SW480 (cell line): Measurements from ENCODE around the gene EPB41.
A peak's percentile ranks its signal among the peaks of the same experiment; 100 is the strongest.
"Not testable (repeated sequence)": the region's sequence is repeated elsewhere in the genome, so short reads cannot be mapped to it uniquely, and the experiment has no call there.

Source experiments
- DNase-seq: peaks from one replicate; pipeline ENCODE4 v3.0.0-alpha.2; 2016; ENCODE audit warnings: low spot score

Gene EPB41

DNA sequence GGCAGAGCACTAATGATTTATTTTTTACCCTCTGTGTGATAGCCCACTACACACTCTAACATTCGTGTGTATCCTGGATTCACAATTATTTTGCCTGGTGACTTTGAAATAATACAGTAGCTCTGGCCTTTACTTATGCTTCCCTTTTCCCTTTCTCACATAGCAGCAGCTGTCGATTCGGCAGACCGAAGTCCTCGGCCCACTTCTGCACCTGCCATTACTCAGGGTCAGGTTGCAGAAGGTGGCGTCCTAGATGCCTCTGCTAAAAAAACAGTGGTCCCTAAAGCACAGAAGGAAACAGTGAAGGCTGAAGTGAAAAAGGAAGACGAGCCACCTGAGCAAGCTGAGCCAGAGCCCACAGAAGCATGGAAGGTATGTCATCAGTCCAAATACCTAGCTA lies 138.6 kb downstream of the EPB41 start:
- no peak for DNase-seq

DNA sequence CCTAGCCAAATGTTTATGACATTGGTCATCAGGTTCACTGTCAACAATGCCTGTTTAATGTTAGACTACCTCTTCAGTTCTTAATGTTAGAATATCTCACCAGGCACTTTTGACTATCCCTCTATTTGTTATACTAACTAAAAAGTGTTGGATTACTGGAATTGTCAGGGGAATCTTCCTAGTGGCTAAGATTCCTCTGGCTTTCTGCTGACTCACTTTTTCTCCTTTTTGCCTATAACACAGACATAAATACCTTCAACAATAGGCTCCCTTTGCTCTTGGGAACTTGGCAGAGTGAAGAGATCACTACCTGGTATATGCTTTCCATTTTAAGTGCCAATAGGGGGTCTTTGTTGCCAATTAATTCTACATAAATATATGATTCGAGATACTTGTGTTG lies 140.8 kb downstream of the EPB41 start:
- DNase-seq: no peak

DNA sequence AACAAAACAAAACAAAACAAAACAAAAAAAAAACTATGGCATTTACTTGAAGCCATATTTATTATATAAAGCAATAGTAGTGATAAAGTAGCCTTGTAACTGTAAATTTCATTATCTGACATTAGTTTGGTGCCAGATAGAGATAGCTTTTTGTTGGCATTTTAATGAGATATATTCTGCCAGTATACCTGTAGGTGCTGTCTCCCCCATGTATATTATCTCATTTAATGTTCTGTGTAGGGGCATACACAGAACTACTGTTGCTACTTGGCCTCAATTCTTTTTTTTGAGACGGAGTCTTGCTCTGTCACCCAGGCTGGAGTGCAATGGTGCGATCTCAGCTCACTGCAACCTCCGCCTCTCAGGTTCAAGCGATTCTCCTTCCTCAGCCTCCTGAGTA lies 141.9 kb downstream of the EPB41 start:
- no peak for DNase-seq

DNA sequence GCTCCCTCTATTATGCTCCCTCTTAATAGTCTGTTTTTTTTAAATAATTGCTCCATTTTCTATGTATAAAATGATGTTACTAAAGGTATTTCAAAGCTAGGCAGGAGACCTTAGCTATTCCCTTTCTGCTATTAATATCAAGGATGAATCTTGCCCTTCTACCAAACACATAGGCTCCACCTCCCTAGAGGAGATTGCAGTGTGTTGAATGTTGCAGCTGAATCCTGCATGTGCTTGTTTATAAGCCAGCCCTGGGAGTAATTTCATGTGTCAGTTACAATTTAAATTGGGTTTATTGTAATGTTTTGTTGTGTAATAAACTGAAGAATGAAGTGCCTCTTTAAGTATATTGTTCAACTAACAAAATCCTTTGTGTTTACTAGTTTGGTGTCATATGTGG lies 143.3 kb downstream of the EPB41 start:
- no peak for DNase-seq

DNA sequence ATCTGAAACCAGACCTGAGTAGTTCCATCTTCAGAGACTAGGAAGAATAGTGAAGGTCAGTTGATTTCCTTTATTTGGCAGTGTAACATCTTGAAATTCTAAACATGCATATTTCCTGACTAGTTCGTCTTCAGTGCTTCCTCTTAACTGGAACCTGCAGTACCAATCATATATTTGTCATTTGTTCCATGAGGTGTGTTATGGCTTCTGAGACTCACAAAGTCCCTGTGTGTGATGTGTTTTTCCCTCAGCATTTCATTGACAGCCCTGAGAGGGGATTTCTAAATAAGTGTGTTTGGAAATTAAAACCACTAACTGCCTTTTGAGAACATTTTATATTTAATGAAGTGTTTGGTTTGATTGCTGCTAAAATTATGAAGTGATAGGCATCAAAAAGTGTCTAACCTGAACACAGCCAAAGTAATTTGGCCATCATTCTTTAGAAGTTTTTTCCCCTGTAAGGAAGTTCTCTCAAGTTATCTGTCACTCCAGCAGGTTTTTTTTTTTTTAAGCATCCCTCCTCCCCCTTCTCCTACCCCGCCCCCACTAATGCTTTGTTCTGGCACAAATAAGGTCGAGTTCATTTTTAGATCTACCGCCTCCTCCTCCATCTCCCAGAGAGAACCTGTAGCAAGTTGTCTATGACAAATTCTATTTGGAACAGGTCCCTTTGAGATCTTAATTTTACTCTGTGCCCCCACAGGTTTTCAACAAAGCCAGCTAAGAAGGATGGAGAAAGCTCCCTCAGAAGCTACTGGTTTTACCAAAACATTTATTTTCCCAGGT lies 148.0 kb downstream of the EPB41 start:
- no peak for DNase-seq

DNA sequence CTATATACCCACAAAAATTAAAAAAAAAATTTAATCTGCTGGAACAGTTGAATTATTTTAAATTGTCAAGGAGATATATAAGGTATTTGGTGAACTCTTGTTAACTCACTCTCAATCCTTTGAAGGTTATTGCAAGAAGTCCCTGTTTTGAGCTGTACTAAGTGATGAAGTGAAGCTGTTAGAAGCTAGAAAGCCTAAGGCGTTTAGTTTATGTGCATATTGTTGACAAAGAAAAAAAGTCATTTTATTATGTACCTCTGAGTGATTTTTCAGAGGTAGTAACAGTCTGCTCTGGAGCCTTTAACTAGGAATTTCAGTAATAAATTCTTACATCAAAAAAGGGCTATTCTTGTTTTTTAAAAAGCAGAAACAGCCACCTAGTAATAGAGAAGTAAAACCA lies 149.7 kb downstream of the EPB41 start:
- DNase-seq: no peak

DNA sequence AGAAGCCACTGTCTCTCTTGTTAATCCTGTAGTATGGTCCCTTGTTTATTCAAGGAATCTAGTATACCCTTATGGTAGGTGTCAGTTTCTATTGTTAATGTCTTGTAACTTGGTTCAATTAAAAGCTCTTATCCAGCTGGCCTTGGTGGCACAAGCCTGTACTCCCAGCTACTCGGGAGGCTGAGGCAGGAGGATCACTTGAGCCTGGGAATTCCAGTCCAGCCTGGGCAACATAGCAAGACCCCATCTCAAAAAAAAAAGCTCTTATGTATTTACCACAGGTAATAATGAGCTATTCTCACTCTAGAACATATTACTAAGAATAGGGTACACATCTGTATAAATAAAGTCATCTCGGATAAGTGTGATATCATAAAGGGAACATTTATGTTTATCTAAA lies 162.8 kb downstream of the EPB41 start:
- no peak for DNase-seq

DNA sequence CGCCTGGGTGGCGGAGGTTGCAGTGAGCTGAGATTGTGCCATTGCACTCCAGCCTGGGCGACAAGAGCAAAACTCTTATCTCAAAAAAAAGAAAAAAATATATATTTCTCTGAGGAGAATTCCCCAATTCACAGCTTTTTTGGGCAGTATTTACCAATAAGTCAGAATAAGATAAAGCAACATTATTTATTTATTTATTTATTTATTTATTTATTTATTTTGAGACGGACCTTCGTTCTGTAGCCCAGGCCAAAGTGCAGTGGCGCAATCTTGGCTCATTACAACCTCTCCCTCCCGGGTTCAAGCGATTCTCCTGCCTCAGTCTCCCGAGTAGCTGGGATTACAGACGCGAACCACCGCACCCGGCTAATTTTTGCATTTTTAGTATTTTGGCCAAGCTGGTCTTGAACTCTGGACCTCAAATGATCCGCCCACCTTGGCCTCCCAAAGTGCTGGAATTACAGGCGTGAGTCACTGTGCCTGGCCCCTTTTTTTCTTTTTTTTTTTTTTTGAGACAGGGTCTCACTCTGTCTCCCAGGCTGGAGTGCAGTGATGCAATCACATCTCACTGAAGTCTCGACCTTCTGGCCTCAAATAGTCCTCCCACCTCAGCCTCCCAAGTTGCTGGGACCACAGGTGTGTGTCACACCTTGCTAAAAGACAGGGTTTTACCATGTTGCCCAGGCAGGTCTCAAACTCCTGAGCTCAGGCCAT lies 165.7 kb downstream of the EPB41 start:
- not testable (repeated sequence) for DNase-seq

DNA sequence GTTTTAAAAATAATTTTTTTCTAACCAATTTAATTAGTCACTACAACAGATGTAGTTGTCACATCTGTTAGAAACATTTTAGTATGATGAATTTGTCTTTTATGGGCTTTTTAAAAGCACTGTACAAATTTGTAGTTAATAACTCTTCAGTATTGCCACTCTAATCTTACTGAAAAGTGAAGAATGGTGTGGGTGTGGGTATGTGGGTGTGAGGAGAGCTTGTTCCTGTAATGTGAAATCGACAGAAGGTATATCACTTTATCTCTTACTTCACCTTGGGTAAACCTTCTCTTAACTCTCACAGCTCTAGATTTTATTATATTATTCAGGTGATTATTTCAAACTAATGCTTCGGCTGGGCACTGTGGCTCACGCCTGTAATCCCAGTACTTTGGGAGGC lies 166.8 kb downstream of the EPB41 start:
- DNase-seq: no peak

DNA sequence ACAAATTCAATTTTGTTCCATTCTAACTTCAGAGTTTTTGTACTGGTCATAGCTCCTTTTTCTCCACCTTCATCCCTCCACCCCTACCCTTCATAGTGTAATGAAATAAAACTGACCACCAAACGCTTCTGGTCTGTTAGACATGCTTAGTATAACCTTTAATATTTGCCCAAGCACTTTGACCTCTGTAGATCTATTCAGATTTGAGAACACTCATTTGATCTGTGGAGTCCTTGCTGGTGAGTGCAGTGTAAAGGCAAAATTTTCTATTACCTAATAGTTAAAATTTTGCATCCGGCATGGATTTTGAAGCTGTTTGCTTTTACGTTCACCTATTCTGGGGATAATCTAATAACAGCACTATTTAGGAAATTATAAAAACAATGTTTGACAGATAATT lies 168.2 kb downstream of the EPB41 start:
- no peak for DNase-seq

DNA sequence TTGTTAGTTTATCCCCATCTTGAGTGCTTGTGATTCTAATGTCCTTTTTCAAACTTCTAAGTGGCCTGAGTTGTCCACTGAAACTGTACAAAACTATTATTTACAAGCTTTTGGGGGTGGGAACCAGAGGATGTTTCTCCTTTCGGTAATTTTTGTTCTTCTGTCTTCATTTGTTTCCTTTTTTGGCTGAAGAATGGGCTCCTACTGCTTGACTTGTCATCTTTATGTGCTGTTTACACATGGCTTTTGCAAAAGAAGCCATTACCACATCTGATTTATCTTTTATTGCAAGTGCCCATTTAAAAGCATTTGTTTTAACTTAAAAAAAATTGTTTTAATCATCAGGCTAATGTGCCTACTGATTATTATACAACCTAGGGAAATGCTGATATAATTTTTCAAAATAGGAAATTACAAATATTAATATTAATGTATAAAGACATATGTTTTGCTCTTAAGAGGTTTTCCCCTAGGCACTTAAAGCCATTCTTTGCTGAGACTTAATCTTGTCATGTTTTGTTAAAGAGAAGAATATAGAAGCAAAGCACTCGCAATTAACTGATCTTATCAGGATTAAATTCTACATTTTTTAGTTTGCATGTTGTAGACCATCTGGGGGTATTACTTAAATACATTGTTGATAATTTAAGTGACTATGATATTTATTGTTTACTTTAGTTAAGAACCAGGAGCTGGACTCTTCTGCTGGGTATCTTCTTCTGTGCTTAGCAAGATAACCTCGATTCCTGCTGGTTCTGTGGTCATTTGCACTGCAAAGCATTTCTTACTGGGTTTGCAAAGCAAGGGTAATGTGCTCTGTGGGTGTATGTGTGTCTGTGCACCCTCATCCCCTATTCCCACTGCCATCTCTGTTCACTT lies 169.2 kb downstream of the EPB41 start:
- no peak for DNase-seq

DNA sequence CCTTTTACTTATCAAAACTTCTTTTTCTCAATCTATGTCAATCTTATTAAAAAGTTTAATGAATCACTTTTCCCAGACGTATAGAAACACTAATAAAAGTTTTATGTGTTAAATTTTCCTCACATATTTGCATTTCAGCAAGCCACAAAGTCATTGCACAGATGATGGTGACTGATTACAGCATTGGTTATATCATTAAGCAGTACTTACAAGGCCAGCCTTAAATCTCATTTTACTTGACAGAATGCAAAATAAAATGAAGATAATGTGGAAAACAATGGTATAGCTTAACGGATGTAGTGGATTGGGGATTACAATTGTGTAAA lies 169.8 kb downstream of the EPB41 start:
- no peak for DNase-seq

DNA sequence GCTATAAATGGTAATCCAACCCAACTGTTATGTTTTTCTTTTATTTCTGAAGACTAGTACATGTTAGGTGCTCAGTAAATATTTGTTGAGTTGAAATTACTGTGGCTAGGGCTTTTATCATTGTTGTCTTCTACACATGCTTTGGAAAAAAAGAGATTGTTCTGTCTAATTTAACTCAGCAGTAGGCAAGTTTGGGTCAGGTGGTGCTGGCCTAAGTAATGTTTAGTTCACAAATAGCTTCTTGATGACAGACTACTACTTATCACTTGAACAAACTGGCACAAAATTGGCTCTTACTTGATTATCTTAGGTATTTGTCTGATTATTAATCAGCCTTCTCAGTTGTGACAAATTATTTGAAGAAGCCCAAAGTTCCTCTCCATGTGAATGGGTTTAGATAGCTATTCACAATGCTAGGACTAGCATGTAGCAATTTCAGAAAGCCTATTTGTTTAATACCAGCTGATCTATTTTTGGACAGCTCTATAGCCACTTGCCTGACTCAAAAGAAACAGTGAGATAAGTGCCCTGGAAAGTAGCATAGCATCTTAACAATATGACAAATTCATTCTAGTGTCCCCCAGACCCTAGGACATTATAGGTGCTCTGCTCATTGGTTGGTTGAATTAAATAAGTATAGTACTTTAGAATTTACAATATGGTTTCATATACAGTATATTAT lies 176.7 kb downstream of the EPB41 start:
- no peak for DNase-seq

DNA sequence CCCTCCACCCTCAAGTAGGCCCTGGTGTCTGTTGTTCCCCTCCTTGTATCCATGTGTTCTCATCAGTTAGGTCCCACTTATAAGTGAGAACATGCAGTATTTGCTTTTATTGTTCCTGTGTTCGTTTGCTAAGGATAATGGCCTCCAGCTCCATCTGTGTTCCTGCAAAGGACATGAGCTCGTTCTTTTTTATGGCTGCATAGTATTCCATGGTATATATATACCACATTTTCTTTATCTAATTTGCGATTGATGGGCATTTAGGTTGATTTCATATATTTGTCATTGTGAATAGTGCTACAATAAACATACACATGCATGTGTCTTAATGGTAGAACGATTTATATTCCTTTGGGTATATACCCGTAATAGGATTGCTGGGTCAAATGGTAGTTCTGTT lies 178.3 kb downstream of the EPB41 start:
- not testable (repeated sequence) for DNase-seq

DNA sequence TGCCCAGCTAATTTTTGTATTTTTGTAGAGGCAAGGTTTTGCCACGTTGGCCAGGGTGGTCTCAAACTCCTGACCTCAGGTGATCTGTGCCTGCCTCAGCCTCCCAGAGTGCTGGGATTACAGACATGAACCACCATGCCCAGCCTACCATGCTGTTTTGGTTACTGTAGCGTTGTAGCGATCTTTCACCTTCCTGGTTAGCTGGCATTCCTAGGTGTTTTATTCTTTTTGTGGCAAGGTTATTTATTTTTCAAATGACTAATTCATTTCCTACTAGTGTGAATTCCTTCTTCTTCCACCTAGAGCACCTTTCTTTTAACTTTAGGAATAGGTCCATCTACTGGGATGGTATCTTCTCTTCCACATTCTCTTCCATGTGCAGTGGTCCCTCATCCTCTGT lies 180.1 kb downstream of the EPB41 start:
- DNase-seq: no peak

DNA sequence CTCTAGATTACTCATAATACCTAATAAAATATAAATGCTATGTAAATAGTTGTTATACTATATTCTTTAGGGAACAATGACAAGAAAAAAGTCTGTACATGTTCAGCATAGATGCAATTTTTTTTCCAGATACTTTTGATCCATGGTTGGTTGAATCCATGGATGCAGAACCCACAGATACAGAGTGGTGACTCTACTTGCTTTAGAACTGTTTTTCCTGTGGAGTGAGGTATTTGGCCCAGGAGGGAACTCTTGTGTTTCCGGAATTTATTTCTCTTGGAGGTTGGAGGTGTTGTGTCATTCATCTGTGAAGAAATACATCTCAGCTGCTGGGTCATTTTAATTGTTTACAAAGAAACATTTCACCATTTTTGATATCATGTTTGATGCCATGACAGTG lies 180.6 kb downstream of the EPB41 start:
- DNase-seq: no peak

DNA sequence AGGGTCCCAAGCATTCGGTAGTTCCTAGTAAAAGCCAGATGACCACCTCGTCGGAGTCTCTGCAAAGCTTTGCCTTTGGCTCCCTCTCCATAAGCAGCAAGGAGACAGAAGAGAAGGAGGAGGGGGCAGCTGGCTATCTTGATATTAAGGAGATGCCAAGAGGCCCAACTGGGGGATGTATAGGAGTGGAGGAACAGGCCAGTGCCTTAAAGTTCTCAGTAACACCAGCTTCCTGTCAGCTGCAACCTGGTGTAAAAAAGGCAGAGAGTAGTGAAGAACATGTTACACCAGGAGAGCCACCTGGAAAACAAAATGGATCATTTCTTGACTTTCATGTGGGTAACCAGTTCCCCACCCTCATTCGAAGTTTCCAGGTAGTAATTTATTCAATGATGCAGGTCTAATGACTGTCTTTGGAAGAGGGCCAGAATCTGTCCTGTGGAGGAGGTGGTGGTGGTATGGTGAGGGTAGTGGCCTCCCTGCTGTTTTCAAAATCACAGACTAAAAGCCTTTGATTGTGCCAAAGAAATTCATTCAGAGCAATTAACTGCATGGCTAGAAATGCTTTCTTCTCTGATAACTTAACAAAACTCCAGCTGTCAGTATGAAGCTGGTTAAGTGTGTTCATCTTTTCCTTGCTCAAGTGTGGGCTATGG lies 182.0 kb downstream of the EPB41 start:
- DNase-seq: peak; percentile 53

DNA sequence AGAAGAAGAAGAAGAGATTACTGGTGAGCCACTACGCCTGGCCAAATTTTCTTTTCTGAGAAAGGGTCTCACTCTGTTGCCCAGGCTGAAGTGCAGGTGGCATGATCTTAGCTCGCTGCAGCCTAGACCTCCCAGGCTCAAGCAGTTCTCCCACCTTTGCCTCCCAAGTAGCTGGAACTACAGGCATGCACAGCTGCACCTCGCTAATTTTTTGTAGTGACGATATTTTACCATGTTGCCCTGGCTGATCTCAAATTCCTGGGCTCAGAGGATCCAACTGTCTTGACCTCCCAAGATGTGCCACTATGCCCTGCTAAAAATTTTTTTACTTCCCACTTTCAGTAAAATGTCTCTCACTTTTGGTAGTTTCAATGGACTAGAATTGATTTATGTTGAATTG lies 184.9 kb downstream of the EPB41 start:
- DNase-seq: no peak

DNA sequence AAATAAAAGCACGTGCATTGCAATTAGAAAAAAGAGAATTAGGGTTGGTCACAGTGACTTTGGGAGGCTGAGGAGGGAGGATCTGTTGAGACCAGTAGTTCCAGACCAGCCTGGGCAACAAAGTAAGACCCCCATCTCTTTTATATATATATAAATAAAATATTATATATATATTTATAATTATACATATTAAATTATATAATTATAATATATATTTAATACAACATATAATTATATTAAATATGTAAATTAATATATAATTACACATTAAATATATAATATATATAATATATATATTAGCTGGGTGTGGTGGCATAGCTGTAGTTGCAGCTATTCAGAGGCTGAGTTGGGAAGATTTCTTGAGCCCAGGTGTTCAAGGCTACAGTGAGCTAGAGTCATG lies 186.1 kb downstream of the EPB41 start:
- DNase-seq: no peak

DNA sequence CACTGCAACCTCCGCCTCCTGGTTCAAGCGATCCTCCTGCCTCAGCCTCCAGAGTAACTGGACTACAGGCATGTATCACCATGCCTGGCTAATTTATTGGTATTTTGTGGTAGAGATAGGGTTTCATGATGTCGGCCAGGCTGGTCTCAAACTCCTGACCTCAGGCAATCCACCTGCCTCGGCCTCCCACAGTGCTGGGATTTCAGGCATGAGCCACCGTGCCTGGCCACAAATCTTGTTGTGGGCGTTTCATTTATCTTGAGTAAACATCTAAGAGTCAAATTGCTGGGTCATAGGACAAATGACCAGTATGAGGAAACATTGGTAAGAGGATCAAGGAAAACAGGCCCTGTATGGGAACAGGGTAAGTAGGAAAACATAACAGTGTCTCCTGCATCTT lies 191.5 kb downstream of the EPB41 start:
- no peak for DNase-seq

DNA sequence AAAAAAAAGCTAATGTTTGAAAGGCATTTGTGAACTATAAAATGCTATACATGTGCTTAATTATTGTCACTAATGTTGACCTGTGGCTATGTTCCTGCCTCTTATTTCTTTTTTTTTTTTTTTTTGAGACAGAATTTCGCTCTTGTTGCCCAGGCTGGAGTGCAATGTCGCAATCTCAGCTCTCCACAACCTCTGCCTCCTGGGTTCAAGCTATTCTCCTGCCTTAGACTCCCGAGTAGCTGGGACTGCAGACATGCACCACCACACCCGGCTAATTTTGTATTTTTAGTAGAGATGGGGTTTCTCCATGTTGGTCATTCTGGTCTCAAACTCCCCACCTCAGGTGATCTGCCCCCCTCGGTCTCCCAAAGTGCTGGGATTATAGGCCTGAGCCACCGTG lies 193.7 kb downstream of the EPB41 start:
- DNase-seq: not testable (repeated sequence)
